ENCODE data around the gene CCR7. TPM values are rescaled to one million over a fixed set of nuclear protein-coding genes. Genes with fewer than 3 reads are reported as not detected.

Gene CCR7
- total and polyA plus RNA-seq, 2 donors = 0.39 to 0.58 TPM

DNA sequence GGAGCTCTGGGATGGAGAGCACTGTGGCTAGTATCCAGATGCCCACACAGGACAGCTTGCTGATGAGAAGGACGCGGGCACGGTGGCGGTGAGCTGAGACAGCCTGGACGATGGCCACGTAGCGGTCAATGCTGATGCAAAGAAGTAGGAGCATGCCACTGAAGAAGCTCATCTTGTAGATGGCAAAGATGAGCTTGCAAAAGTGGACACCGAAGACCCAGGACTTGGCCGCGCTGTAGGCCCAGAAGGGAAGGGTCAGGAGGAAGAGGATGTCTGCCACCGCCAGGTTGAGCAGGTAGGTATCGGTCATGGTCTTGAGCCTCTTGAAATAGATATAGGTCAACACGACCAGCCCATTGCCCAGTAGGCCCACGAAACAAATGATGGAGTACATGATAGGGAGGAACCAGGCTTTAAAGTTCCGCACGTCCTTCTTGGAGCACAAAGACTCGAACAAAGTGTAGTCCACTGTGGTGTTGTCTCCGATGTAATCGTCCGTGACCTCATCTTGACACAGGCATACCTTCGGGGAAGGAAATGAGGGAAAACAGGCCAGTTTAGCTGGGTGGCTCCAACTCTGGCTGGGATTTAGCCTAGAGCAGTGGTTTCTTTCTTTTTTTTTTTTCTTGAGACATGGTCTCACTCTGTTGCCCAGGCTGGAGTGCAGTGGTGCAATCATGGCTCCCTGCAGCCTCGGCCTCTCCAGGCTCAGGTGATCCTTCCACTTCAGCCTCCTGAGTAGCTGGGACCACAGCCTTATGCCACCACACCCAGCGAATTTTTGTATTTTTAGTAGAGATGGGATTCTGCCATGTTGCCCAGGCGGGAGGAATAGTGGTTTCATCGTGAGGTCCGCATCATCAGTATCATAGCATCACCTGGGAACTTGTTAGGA is 9.7 kb downstream of the CCR7 start:
- Histone ChIP-seq H3K4me3 (ENCODE audit: low read depth, low read length) (no peak overlapping the region), H3K4me1 (ENCODE audit: insufficient read depth) (peaks cover 6% of the 10 kb centered on the region), H3K36me3 (ENCODE audit: insufficient read depth) (no peaks in the 10 kb centered on the region), H3K27ac (ENCODE audit: low read depth) (no peak overlapping the region)
- no peak for DNase-seq (ENCODE audit: extremely low spot score)
- 95% methylated on average over 26 of the region's 26 CpGs for WGBS

DNA sequence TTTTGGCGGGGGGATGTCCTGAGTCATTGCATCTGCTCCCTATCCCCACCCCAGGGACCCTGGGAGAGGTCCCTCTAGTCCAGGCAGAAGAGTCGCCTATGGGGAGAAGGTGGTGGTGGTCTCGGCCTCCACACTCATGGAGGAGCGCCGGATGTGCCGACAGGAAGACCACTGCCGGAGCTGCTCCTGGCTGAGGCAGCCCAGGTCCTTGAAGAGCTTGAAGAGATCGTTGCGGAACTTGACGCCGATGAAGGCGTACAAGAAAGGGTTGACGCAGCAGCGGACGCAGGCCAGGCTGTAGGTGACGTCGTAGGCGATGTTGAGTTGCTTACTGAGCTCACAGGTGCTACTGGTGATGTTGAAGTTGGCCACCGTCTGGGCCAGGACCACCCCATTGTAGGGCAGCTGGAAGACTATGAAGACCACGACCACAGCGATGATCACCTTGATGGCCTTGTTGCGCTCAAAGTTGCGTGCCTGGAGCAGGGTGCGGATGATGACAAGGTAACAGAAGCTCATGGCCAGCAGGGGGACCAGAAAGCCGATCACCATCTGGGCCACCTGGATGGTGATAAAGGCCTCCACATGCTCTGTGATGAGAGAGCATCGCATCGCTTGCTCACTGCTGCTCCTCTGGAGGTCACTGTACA is 10.5 kb downstream of the CCR7 start:
- WGBS = 96% methylated on average over 27 of the region's 27 CpGs
- no peak for DNase-seq (ENCODE audit: extremely low spot score)
- H3K4me3 ChIP-seq (ENCODE audit: low read depth, low read length) = no peak overlapping the region
- H3K27ac ChIP-seq (ENCODE audit: low read depth) = peak overlapping the region; percentile 69
- H3K36me3 ChIP-seq (ENCODE audit: insufficient read depth) = no peaks in the 10 kb centered on the region
- H3K4me1 ChIP-seq (ENCODE audit: insufficient read depth) = peaks cover 6% of the 10 kb centered on the region

DNA sequence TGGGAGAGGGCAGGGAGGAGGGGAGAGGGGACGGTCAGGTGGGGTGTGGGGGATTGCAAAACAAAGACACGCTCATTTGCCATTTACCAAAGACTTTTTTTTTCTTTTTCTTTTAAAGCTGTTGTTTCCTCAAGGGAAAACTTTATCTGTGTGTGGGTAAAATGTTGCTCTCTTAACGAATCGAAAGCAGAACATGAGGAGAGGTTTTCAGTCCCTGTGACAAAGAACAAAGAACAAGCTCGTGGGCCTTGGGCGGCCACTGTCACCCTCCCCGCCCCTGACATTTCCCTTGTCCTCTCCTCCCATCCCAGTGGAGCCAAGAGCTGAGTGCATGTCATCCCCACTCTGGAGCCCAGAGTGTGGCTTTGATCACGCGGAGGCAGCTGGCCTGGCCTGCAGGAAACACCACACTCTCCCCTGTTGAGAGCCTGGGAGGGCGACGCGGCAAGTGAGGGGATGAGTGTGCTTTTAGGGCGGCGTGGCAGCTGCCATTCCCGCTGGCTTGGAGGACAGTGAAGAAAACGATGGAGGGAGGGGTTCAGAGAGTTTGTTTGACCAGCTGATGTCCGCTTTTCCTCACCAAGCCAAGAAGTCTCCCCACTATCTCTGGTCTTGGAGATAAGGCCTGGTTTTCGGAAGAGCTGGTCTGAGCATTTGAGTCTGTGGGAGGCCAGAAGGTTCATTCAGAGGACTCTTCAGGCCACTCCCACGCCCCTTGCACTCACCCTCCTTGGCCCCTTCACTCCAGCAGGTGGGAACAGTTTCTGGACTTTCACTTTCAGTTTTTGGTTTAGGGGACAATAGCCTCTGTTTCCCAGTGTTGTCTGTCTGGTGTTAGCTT is 11.4 kb downstream of the CCR7 start:
- 51% methylated on average over 19 of the region's 19 CpGs for WGBS
- H3K4me1 ChIP-seq (ENCODE audit: insufficient read depth) = peaks cover 6% of the 10 kb centered on the region
- DNase-seq (ENCODE audit: extremely low spot score) = no peak
- no peaks in the 10 kb centered on the region for H3K36me3 ChIP-seq (ENCODE audit: insufficient read depth)
- no peak overlapping the region for H3K4me3 ChIP-seq (ENCODE audit: low read depth, low read length)
- H3K27ac ChIP-seq (ENCODE audit: low read depth) = peak overlapping the region; percentile 83

DNA sequence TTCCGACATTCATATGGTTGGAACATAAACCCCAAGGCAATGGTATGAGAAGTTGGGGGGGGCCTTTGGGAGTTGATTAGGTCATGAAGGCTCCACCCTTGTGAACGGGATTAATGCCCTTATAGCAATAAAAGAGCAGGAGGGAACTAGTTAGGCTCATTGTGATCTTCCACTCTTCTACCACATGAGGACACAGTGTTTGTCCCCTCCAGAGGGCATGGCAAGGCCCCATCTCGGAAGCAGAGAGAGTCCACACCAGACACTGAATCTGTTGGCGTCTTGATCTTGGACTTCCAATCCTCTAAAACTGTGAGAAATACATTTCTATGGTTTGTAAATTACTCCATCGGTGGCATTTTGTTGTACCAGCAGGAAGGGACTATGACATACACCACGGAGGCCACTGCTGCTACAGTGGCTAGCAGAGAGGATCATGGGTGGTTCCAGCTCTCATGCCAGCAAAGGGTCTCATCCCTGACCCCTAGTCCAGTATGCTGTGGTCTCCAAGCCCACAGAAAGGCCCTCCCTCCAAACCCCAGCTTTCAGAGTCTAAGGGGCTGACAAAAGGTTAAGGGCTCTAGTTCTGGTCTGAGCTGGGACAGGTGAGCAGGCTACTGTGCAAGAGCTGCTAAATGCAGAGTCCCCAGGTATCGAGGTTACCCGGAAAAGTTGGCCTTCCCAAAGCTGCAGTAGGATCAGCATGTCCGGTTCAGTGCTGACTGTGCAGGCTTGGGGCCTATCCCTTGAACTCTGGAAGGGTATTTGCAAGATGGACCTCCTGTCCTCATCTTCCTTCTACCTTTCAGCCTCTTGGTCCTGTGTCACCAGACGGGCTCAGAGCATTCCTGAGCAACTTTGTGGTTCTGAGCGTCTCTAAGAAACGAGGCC is 12.2 kb downstream of the CCR7 start:
- H3K27ac ChIP-seq (ENCODE audit: low read depth) = peak overlapping the region; percentile 84
- peaks cover 6% of the 10 kb centered on the region for H3K4me1 ChIP-seq (ENCODE audit: insufficient read depth)
- H3K4me3 ChIP-seq (ENCODE audit: low read depth, low read length) = no peak overlapping the region
- H3K36me3 ChIP-seq (ENCODE audit: insufficient read depth) = no peaks in the 10 kb centered on the region
- WGBS = 83% methylated on average over 12 of the region's 12 CpGs
- DNase-seq (ENCODE audit: extremely low spot score) = no peak

DNA sequence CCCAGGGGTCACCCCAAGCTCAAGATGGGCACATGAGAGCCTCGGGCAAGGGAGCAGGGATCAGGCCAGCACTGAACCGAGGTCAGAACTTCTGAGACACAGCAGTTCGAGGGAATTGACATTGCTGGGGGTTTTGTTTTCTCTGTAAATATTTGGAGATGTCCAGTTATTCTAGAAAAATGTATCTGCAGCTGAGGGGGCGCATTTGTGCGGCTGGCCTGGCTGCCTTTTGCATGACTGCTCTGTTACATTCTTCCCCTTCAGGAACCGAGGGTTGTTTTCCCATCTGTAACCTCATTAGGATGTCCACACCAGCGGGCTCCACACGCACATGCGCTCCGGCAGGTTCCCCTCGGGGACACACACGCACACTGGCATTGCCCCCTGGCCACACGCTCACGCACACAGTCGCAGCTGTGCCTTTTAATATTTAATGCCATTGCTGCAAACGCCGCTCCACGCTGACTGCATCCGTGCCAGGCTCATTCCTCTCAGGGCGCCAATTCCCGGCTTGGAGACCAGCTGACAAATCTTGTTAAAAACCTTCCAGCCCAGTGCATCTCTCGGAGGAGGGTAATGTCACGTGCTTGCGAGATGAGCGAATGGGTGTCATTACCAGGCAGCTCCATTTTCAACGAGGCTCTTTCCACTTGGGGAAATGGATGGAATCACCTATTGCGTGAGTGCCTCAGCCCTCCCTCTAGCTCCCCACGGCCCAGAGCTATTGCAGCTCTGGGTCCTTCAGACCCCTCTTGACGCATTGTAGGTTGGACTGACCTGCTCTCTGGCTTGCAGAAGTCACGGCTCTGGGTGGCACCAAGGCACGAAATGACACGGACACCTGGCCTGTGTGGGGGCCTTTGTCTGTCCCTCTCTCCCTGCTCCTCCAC is 13.1 kb downstream of the CCR7 start:
- H3K36me3 ChIP-seq (ENCODE audit: insufficient read depth) = no peaks in the 10 kb centered on the region
- DNase-seq (ENCODE audit: extremely low spot score) = no peak
- 58% methylated on average over 32 of the region's 32 CpGs for WGBS

DNA sequence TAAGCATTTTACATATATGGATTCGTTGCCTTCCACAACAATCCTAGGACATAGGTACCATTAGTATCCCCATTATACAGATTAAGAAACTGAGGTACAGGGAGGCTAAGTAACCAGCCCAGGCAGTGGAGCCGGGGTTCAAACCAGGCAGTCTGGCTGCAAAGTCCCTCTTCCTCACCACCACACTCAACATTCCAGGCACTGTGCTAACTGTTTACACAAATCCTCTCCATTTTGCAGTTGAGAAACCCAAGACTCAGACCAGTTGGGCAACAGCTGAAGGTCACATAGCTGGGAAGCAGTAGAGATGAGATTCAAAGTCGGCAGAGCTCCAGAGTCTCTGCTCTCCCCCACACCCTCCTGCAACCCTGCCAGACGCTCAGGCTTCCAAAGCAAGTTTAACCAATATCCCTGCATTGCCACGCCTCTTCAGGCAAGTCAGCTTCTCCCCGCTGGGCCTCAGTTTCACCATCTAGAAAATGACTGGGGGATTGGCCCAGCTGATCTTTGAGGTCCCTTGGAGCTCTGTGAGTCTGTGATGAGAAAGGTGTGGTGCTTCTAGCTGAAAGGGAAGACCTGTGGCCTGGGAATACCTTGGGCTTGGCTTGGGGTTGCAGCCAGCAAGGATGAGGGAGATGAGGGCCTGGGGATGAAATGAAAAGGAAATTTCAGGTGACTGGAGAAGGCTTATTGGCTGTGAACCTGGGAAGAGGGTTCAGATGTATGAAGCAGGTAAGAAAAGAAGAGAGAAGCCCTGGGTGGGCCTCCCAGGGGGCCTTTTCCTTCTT is 14.0 kb downstream of the CCR7 start:
- Histone ChIP-seq H3K27ac (ENCODE audit: low read depth) (peak overlapping the region; percentile 57), H3K4me3 (ENCODE audit: low read depth, low read length) (no peak overlapping the region), H3K4me1 (ENCODE audit: insufficient read depth) (peaks cover 6% of the 10 kb centered on the region), H3K36me3 (ENCODE audit: insufficient read depth) (no peaks in the 10 kb centered on the region)
- no peak for DNase-seq (ENCODE audit: extremely low spot score)
- WGBS = 43% methylated on average over 6 of the region's 6 CpGs

More for the DNA sequence above, 13.1 kb downstream of the CCR7 start:
- Histone ChIP-seq H3K4me3 (ENCODE audit: low read depth, low read length) (no peak overlapping the region), H3K4me1 (ENCODE audit: insufficient read depth) (peaks cover 6% of the 10 kb centered on the region), H3K27ac (ENCODE audit: low read depth) (peak overlapping the region; percentile 84)

DNA sequence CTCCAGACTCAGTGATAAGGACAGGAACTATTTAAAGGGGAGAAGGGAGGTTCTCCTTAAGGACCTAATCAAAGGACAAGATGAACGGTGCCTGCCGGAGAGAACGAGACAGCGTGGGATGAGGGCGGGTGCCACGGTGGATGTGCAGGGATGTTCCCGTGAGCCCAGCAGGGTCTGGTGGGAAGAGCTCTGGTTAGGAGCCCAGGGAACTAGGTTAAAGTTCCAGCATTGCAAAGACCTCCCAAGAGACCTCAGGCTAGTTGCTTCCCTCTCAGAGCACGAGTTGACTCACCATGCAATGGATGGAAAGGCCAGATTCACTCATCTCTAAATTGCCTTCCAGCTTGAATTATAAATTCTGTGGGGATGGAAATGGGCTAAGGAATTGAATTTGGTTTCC is 14.7 kb downstream of the CCR7 start:
- H3K4me1 ChIP-seq (ENCODE audit: insufficient read depth) = peaks cover 6% of the 10 kb centered on the region
- 77% methylated on average over 8 of the region's 8 CpGs for WGBS

DNA sequence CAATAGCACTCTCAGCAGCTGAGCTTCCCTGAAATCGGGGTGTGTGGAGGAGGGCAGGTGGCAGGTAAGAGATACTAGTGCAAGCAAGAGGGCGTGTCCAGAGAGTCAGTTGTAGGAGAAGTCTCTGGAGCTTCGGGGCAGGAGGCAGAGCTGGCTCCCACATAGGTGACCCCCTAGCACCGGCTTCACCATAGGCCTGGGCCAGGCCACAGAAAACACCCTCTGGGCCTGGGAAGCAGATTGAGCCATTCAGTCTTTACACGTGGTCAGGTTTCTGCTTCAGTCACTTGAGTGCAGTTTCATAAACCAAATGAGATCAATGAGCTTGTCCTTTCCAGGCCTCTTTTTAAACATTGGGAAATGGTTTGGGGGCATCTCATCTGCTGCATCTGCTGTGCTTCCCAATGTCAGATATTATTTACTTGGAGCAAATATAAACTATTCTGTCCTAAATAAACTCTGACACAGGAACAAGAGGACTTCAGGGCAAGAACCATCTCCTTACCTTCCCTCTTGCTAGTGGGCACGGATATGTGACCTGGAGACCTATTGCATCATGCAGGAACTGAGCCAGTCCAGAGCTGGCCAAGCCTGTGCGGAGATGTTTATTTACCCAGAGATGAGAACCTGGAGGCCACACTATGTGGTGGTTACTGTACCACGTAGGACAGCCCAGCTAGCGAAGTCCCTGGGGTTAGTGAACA is 16.1 kb downstream of the CCR7 start:
- H3K4me1 ChIP-seq (ENCODE audit: insufficient read depth) = peaks cover 3% of the 10 kb centered on the region
- H3K4me3 ChIP-seq (ENCODE audit: low read depth, low read length) = no peak overlapping the region
- WGBS = 44% methylated on average over 9 of the region's 9 CpGs
- H3K36me3 ChIP-seq (ENCODE audit: insufficient read depth) = no peaks in the 10 kb centered on the region
- no peak for DNase-seq (ENCODE audit: extremely low spot score)
- peak overlapping the region; percentile 83 for H3K27ac ChIP-seq (ENCODE audit: low read depth)

More for the DNA sequence above, 14.7 kb downstream of the CCR7 start:
- DNase-seq (ENCODE audit: extremely low spot score) = no peak
- H3K27ac ChIP-seq (ENCODE audit: low read depth) = peak overlapping the region; percentile 57
- H3K36me3 ChIP-seq (ENCODE audit: insufficient read depth) = no peaks in the 10 kb centered on the region
- H3K4me3 ChIP-seq (ENCODE audit: low read depth, low read length) = no peak overlapping the region

DNA sequence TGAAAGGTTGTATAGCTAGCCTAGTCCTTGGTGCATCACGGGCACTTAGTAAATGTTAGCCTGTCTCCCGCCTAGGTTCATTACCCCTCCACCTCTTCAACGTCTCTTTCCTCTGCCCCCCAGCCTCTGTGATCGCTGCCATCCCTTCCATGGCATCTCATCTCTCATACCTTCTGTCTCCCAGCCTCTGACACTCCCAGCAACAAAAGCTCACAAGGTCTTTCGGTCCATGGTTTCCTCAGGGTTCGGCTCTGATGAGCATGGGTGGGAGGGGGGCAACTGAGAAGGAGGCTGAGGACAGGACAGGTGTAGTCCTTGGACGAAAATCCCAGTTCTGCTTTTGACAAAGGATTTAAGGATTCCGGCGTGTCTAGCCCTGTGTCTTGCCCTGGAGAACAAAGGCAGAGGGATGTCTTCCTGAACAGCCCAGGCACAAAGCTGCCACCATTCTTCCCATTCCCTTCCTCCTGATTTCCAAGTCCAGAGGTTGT is 16.7 kb downstream of the CCR7 start:
- H3K4me3 ChIP-seq (ENCODE audit: low read depth, low read length) = no peak overlapping the region
- peak overlapping the region; percentile 83 for H3K27ac ChIP-seq (ENCODE audit: low read depth)
- H3K36me3 ChIP-seq (ENCODE audit: insufficient read depth) = no peaks in the 10 kb centered on the region
- H3K4me1 ChIP-seq (ENCODE audit: insufficient read depth) = peaks cover 3% of the 10 kb centered on the region
- no peak for DNase-seq (ENCODE audit: extremely low spot score)
- WGBS = 86% methylated on average over 9 of the region's 9 CpGs

DNA sequence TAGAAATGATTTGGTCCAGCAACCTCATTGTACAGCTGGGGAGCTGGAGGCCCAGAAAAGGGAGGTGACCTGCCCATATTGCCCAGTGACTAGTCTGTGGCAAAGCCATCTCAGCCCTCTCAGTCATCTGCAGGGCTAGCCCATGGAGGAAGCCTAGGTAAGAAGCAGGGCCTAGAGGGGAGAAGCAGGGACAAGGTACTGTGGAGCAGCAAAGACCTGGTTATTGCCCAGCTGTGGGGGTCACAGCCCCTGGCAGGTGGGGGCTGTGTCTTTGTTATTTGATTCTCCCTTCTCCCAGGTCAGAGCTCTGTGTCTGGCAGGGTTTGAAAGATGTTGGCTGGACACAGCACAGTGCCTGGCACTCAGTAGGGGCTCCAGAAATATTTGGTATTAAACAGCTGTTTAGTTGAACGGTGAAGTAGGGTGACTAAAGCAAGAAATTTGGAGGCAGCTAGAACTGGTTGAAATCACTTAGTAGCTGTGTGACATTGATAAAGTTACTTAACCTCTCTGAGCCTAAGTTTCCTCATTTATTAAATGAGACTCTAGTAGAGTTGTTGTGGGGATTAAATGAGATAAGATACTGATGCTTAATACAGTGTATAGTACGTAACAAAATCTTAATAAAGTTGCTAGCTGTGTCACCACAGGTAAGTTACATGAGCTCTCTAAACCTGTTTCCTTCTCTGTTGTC is 17.3 kb downstream of the CCR7 start:
- H3K4me1 ChIP-seq (ENCODE audit: insufficient read depth) = peaks cover 3% of the 10 kb centered on the region
- no peaks in the 10 kb centered on the region for H3K36me3 ChIP-seq (ENCODE audit: insufficient read depth)
- 68% methylated on average over 2 of the region's 2 CpGs for WGBS
- H3K27ac ChIP-seq (ENCODE audit: low read depth) = peak overlapping the region; percentile 83
- no peak for DNase-seq (ENCODE audit: extremely low spot score)
- H3K4me3 ChIP-seq (ENCODE audit: low read depth, low read length) = no peak overlapping the region

All from urinary bladder (tissue), 4 donors.